Measurements from ENCODE around the gene VIPR2.
A peak's percentile ranks its signal among the peaks of the same experiment; 100 is the strongest.

VIPR2 gene

GRCh38 chr7:159114981-159115380 is 29.7 kb downstream of the VIPR2 start:
- peak; percentile 14 for DNase-seq (ENCODE audit: low spot score)
- TF ChIP-seq, protein P1, sequence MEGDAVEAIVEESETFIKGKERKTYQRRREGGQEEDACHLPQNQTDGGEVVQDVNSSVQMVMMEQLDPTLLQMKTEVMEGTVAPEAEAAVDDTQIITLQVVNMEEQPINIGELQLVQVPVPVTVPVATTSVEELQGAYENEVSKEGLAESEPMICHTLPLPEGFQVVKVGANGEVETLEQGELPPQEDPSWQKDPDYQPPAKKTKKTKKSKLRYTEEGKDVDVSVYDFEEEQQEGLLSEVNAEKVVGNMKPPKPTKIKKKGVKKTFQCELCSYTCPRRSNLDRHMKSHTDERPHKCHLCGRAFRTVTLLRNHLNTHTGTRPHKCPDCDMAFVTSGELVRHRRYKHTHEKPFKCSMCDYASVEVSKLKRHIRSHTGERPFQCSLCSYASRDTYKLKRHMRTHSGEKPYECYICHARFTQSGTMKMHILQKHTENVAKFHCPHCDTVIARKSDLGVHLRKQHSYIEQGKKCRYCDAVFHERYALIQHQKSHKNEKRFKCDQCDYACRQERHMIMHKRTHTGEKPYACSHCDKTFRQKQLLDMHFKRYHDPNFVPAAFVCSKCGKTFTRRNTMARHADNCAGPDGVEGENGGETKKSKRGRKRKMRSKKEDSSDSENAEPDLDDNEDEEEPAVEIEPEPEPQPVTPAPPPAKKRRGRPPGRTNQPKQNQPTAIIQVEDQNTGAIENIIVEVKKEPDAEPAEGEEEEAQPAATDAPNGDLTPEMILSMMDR (IDR thresholded peaks at IDR 0.05): no peak
- no peak overlapping the region for H3K4me3 ChIP-seq
- H3K27ac ChIP-seq: no peak overlapping the region

GRCh38 chr7:159114096-159114495 is 30.6 kb downstream of the VIPR2 start:
- Histone ChIP-seq H3K27ac (no peak overlapping the region), H3K4me3 (no peak overlapping the region)
- TF ChIP-seq, protein P1 (IDR thresholded peaks at IDR 0.05): no peak
- peak; percentile 47 for DNase-seq (ENCODE audit: low spot score)

DNA sequence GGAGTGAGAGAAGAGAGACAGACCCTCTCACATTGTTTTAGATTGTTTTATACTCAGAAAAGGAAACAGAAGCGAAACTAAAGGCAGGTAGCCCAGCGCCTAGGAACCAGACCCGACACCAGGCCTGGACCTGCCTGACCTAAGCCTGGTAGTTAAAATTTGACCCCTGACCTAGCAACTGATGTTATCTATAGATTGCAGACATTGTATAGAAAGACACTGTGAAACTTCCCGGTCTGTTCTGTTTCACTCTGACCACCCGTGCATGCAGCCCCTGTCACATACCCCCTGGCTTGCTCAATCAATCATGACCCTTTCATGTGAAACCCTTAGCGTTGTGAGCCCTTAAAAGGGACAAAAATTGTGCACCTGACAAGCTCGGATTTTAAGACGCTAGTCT is 31.6 kb downstream of the VIPR2 start:
- no peak overlapping the region for H3K27ac ChIP-seq
- peak; percentile 14 for DNase-seq (ENCODE audit: low spot score)
- TF ChIP-seq, protein P1 (IDR thresholded peaks at IDR 0.05): no peak
- no peak overlapping the region for H3K4me3 ChIP-seq

GRCh38 chr7:159112136-159113011 is 32.3 kb downstream of the VIPR2 start:
- Histone ChIP-seq H3K4me3 (no peak overlapping the region), H3K27ac (no peak overlapping the region)
- DNase-seq (ENCODE audit: low spot score): peak; percentile 74
- TF ChIP-seq, protein P1 (IDR thresholded peaks at IDR 0.05): no peak

DNA sequence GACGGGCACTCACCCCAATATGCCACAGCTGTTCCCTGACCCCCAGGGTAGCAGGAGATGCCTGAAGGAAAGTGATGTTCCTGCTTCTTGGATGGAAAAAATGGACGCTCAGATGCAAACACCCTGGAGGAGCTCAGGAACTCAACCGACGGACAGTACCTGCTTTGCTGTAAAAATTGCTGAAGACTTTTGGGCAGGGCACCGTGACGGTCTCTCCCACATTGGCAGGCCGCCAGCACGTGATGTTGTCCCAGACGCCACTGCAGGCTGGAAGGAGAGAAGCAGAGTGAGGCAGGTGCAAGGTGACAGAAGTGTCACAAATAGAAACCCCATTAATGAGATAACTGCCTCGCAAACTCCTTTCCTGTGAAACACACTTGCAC is 35.0 kb downstream of the VIPR2 start:
- DNase-seq (ENCODE audit: low spot score): peak; percentile 55
- Histone ChIP-seq H3K4me3 (no peak overlapping the region), H3K27ac (peak overlapping the region; percentile 6 to 52)
- TF ChIP-seq, protein P1 (IDR thresholded peaks at IDR 0.05): no peak

DNA sequence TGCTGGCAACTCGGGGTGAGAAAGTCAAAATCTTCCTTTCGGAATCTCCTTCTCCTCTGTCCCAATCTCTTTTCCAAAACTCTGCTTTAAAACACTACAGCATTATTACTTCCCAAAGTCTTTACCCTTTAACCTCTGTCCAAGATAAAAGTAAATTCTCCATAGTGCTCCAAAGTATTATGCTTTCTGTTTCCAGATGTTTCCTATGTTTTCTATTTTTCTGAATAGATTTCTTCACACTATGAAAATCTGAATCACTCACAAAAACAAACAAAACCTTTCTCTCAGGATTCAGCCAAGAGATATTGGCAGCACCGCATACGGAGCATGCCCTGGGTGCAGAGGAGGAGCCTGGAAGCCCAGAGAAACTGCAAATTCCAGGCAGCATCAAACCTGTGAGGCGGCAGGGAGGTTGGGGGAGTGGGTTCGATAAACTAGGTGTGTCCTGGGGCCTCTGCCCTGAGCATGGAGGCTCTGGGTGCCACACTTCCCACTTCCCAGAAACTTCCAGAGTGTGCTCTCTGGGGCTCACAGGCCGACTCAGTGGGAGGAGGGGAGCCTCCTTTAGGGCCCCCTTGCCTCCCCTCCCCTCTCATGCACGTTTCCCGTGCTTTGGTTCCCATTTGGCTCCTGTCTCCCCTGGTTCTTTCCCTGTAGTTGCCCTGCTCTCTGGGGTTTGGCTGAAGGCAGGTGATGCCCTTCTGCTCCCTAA is 35.6 kb downstream of the VIPR2 start:
- no peak for DNase-seq (ENCODE audit: low spot score)
- TF ChIP-seq, protein P1 (IDR thresholded peaks at IDR 0.05): no peak
- Histone ChIP-seq H3K27ac (peak overlapping the region; percentile 6 to 52), H3K4me3 (no peak overlapping the region)

Measured in coronary artery (tissue), 2 donors.